ENCODE data around the gene ADGRV1.

The ADGRV1 gene

GRCh38 chr5:91206734-91207133 lies 648.1 kb downstream of the ADGRV1 start:
- no peak for DNase-seq (ENCODE audit: low read depth in 2 of 2)

GRCh38 chr5:91207248-91207647 lies 648.7 kb downstream of the ADGRV1 start:
- DNase-seq (ENCODE audit: low read depth in 2 of 2) = no peak

GRCh38 chr5:91211997-91212713 lies 653.6 kb downstream of the ADGRV1 start:
- no peak for DNase-seq (ENCODE audit: low read depth in 2 of 2)

DNA sequence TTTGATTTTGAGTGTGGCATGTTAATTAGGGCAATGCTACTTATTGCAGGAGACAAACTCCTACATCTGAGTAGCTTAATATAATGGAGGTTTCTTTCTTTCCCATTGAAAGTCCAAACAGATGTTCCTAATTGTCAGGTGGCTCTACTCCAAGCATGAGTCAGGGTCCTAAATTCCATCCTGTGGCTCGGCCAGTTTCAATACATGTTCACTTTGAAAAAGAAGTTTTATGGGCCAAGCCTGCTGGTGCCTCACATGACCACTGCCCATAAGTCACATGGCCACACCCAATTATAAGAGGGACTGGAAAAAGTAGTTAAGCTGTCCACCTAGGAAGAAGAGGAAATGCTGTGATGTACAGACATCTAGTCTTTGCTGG lies 654.1 kb downstream of the ADGRV1 start:
- no peak for DNase-seq (ENCODE audit: low read depth in 2 of 2)
